ENCODE data around the gene MCM7. TPM values are rescaled to one million over a fixed set of nuclear protein-coding genes. Genes with fewer than 3 reads are reported as not detected.

Gene MCM7
- total and polyA plus RNA-seq, 2 of the 4 experiments (the other 2 are of a cell fraction): 104 to 137 TPM

DNA sequence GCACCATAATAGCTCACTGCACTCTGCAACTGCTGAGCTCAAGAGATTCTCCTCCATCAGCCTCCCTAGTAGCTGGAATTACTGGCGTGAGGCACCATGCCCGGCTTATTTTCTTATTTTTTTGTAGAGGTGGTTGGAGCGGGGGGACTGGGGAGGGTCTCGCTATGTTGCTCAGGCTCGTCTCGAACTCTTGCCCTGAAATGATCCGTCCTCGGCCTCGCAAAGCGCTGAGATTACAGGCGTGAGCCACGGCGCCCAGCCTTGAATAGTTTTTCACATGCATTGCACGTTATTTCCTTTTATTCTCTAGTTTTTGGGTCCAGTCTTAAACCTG lies 47.0 kb upstream of the MCM7 start:
- in situ Hi-C loops (cut with MboI; ENCODE audit: low sequenced_read_pairs) (no loop called here), dilution Hi-C loops (cut with HindIII; ENCODE audit: low sequenced_read_pairs, unreplicated experiment) (no loop called here), intact Hi-C loops (cut with micrococcal nuclease) (no loop called here)
- Histone ChIP-seq H2AFZ (replicated peaks; ENCODE audit: low read length, poor library complexity) (peak overlapping the region; percentile 94), H4K20me1 (ENCODE audit: insufficient read depth, low read length) (no peaks in the 10 kb centered on the region; the same call in 1 of the 2 replicates), H4K8ac (ENCODE audit: low read depth in 2 of 2, low read length in 2 of 2) (peak overlapping the region; percentile 80 to 85), H3K56ac (ENCODE audit: extremely low read depth, insufficient read depth, low read length) (peak overlapping the region; percentile 13; the same call in 1 of the 2 replicates), H2BK20ac (ENCODE audit: low read depth, low read length) (no peak overlapping the region), H3K9me1 (ENCODE audit: insufficient read depth, low read length) (no peaks in the 10 kb centered on the region), H2BK120ac (ENCODE audit: low read depth, low read length) (peak overlapping the region; percentile 44; the same call in 1 of the 2 replicates), H4K91ac (ENCODE audit: insufficient read depth, low read depth, low read length) (peak overlapping the region; percentile 65), H3K9me3 (ENCODE audit: control insufficient read depth, insufficient read depth, low read length) (no peaks in the 10 kb centered on the region), H2BK15ac (ENCODE audit: low read depth, low read length) (no peak overlapping the region), H2AK9ac (replicated peaks; ENCODE audit: low read depth, low read length, poor library complexity) (peak overlapping the region; percentile 96), H3K27me3 (ENCODE audit: control insufficient read depth, insufficient read depth, low read length) (no peaks in the 10 kb centered on the region), H3K4me2 (ENCODE audit: low read depth, low read length) (peak overlapping the region; percentile 66), H3K9ac (ENCODE audit: low read depth, low read length) (peak overlapping the region; percentile 12; the same call in 1 of the 2 replicates), H3K4me3 (ENCODE audit: insufficient read depth, low read depth, low read length) (peak overlapping the region; percentile 27), H2AK5ac (ENCODE audit: low read depth, low read length) (peak overlapping the region; percentile 29; the same call in 1 of the 2 replicates), H3K18ac (ENCODE audit: low read depth, low read length) (no peak overlapping the region; the same call in 1 of the 2 replicates), H2BK5ac (ENCODE audit: low read depth, low read length, poor library complexity, severe bottlenecking) (peak overlapping the region; percentile 29), H3K4me1 (ENCODE audit: control insufficient read depth, insufficient read depth, low read length) (0 out of 2 replicates have a peak, but pooled peaks cover 2% of the 10 kb centered on the region), H3K4ac (ENCODE audit: low read depth, low read length) (peak overlapping the region; percentile 64), H3K23ac (ENCODE audit: low read depth, low read length) (peak overlapping the region; percentile 41), H4K5ac (ENCODE audit: low read depth, low read length) (peak overlapping the region; percentile 69), H3K79me1 (ENCODE audit: low read depth in 1 of 2, low read length in 2 of 2) (peaks cover 17 to 38% of the 10 kb centered on the region in 2 experiments), H3K14ac (replicated peaks; ENCODE audit: low read depth, low read length) (peak overlapping the region; percentile 36; the same call in 1 of the 2 replicates), H3K36me3 (ENCODE audit: control insufficient read depth, insufficient read depth, low read length) (peaks cover 6% of the 10 kb centered on the region; the same call in 1 of the 2 replicates), H3K27ac (ENCODE audit: insufficient read depth, low read length) (peak overlapping the region; percentile 10)
- no TSS peak for BruUV-seq (replicated peaks)
- ATAC-seq (ENCODE audit: low read depth) (no peak), DNase-seq (no peak)
- TF ChIP-seq RFX5 (IDR thresholded peaks at IDR 0.05; ENCODE audit: low read depth, low read length) (no peak), ELK1 (IDR thresholded peaks at IDR 0.05; ENCODE audit: borderline replicate concordance, low read depth, low read length) (no peak), SMC3 (IDR thresholded peaks at IDR 0.05; ENCODE audit: low read depth, low read length) (no peak), MAFK (IDR thresholded peaks at IDR 0.05; ENCODE audit: low read depth, low read length) (no peak), BHLHE40 (IDR thresholded peaks at IDR 0.05; ENCODE audit: low read depth, low read length) (no peak), RAD21 (IDR thresholded peaks at IDR 0.05; ENCODE audit: low read length) (no peak), FOS (IDR thresholded peaks at IDR 0.05; ENCODE audit: low read depth, low read length) (no peak), CEBPB (IDR thresholded peaks at IDR 0.05; ENCODE audit: low read depth, low read length) (no peak), RCOR1 (IDR thresholded peaks at IDR 0.05; ENCODE audit: insufficient replicate concordance, low read length) (no peak), CHD1 (IDR thresholded peaks at IDR 0.05; ENCODE audit: low read depth, low read length) (no peak), MXI1 (IDR thresholded peaks at IDR 0.05; ENCODE audit: borderline replicate concordance, low read depth, low read length) (no peak), POLR2A (IDR thresholded peaks at IDR 0.05; ENCODE audit: low read depth, low read length) (no peak), MAZ (IDR thresholded peaks at IDR 0.05; ENCODE audit: borderline replicate concordance, low read depth, low read length) (no peak), NFE2L2 (IDR thresholded peaks at IDR 0.05; ENCODE audit: low read depth, low read length) (no peak)
- TF ChIP-seq, protein P1, sequence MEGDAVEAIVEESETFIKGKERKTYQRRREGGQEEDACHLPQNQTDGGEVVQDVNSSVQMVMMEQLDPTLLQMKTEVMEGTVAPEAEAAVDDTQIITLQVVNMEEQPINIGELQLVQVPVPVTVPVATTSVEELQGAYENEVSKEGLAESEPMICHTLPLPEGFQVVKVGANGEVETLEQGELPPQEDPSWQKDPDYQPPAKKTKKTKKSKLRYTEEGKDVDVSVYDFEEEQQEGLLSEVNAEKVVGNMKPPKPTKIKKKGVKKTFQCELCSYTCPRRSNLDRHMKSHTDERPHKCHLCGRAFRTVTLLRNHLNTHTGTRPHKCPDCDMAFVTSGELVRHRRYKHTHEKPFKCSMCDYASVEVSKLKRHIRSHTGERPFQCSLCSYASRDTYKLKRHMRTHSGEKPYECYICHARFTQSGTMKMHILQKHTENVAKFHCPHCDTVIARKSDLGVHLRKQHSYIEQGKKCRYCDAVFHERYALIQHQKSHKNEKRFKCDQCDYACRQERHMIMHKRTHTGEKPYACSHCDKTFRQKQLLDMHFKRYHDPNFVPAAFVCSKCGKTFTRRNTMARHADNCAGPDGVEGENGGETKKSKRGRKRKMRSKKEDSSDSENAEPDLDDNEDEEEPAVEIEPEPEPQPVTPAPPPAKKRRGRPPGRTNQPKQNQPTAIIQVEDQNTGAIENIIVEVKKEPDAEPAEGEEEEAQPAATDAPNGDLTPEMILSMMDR (conservative IDR thresholded peaks at IDR 0.05; ENCODE audit: low read depth, low read length): no peak
- TF ChIP-seq, protein P2, sequence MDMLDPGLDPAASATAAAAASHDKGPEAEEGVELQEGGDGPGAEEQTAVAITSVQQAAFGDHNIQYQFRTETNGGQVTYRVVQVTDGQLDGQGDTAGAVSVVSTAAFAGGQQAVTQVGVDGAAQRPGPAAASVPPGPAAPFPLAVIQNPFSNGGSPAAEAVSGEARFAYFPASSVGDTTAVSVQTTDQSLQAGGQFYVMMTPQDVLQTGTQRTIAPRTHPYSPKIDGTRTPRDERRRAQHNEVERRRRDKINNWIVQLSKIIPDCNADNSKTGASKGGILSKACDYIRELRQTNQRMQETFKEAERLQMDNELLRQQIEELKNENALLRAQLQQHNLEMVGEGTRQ (IDR thresholded peaks at IDR 0.05; ENCODE audit: low read depth, low read length): no peak
- WGBS, 2 experiments (ENCODE audit: extremely low coverage in 2 of 2, insufficient read length in 1 of 2): 55% methylated on average over 10 of the region's 14 CpGs; no CpG with 5 or more reads in 1 of the 2 experiments
- CTCF ChIA-PET: interaction anchor here (0.5 to 1.0 kb wide), 3 partner anchors 9 to 58 kb away, joined by 3 to 5 read pairs (median 3); no protein-coding TSS in a partner anchor
- POLR2A ChIA-PET (ENCODE audit: unreplicated experiment): interaction anchor here (0.6 to 0.7 kb wide), 2 partner anchors 45 to 455 kb away, joined by 5 to 6 read pairs; no protein-coding TSS in a partner anchor
